HCT116 (cell line): ENCODE data around the gene PMF1. TPM values are rescaled to one million over a fixed set of nuclear protein-coding genes. Genes with fewer than 3 reads are reported as not detected.

Experiments
- ATAC-seq: fragments of 200-7000 bp; cut with Tn5 transposase; 2 replicates; pipeline ENCODE4 v1.9.1; 2020; ENCODE audit warnings: mild to moderate bottlenecking, moderate library complexity
- BruUV-seq: library from RNA; stranded (reverse); fragments of 400-500 nt; replicated peaks from 2 replicates; lab custom pipeline; 2021; lab: Mats Ljungman, UMichigan
- CTCF ChIA-PET: fragments of 300-600 bp; sonication (Branson Sonifier 250); formaldehyde crosslinking; loops from one replicate; lab custom pipeline; 2021; ENCODE audit warnings: antibody characterized with exemption; lab: Charles Lee
- POLR2A ChIA-PET: fragments of 300-600, 350-600 bp; sonication (Branson Sonifier 250); formaldehyde crosslinking; loops from one replicate; lab custom pipeline; 2021; ENCODE audit warnings: antibody characterized with exemption; lab: Charles Lee
- RAD21 ChIA-PET, 2 experiments: fragments of 300-600 bp; sonication (Branson Sonifier 250); formaldehyde crosslinking; loops; one replicate each; lab custom pipeline; 2023; ENCODE audit warnings: low total read pairs in 2 of 2; ENCODE audit not compliant: uncharacterized antibody in 2 of 2, unreplicated experiment in 2 of 2, low non-redundant PET in 1 of 2; lab: Charles Lee
- DNase-seq: peaks from one replicate; pipeline ENCODE4 v3.0.0-alpha.2; 2010; ENCODE audit warnings: low read depth, low spot score
- H2AFZ ChIP-seq: fragments of 200-600 bp; shearing (Covaris generic), sonication (generic); 2 replicates; pipeline ENCODE4 v1.6.1; 2017; ENCODE audit warnings: low read depth, mixed run types, mixed read lengths, antibody characterized with exemption, low read length; ENCODE audit not compliant: poor library complexity, severe bottlenecking
- H3K27ac ChIP-seq: 2 replicates; pipeline ENCODE4 v1.5.1; 2012; ENCODE audit warnings: low read depth, low read length
- H3K27me3 ChIP-seq: fragments of 200-600 bp; sonication (generic); 2 replicates; pipeline ENCODE4 v1.6.1; 2016; ENCODE audit warnings: mixed run types, low read length, mixed read lengths; ENCODE audit not compliant: insufficient read depth
- H3K36me3 ChIP-seq, 2 experiments: fragments of 200-500 bp in 1 of 2; fragments of 200-600 bp in 1 of 2; sonication (Bioruptor generic) in 1 of 2; sonication (generic) in 1 of 2; 2 replicates each; pipeline versions ENCODE4 v1.5.1 to v1.6.1; 2014 to 2016; ENCODE audit warnings: low read length in 2 of 2, inconsistent platforms in 1 of 2, mixed read lengths in 1 of 2, mixed run types in 1 of 2; ENCODE audit not compliant: insufficient read depth in 2 of 2, control insufficient read depth in 1 of 2
- H3K4me1 ChIP-seq, 2 experiments: fragments of 200-600 bp in 1 of 2; sonication (generic) in 1 of 2; 2 replicates each; pipeline versions ENCODE4 v1.5.1 to v1.6.1; 2012 to 2017; ENCODE audit warnings: low read length in 2 of 2, inconsistent platforms in 1 of 2, mild to moderate bottlenecking in 1 of 2, mixed read lengths in 1 of 2, mixed run types in 1 of 2, moderate library complexity in 1 of 2; ENCODE audit not compliant: insufficient read depth in 2 of 2, control insufficient read depth in 1 of 2
- H3K4me2 ChIP-seq: fragments of 200-600 bp; sonication (generic); 2 replicates; pipeline ENCODE4 v1.6.1; 2017; ENCODE audit warnings: mixed run types, low read length, mixed read lengths
- H3K4me3 ChIP-seq, 2 experiments: fragments of 200-600 bp in 1 of 2; sonication (generic) in 1 of 2; replicated peaks in 1 of 2; 2 replicates each; pipeline ENCODE4 v1.5.1; 2011 to 2016; ENCODE audit warnings: low read length in 2 of 2, control low read depth in 1 of 2, low read depth in 1 of 2, mild to moderate bottlenecking in 1 of 2, mixed read lengths in 1 of 2, mixed run types in 1 of 2
- H3K79me2 ChIP-seq: fragments of 200-600 bp; sonication (generic); 2 replicates; pipeline ENCODE4 v1.6.1; 2017; ENCODE audit warnings: mild to moderate bottlenecking, mixed run types, low read length, moderate library complexity, mixed read lengths; ENCODE audit not compliant: insufficient read depth
- H3K9ac ChIP-seq: fragments of 200-600 bp; sonication (generic); 2 replicates; pipeline ENCODE4 v1.6.1; 2016; ENCODE audit warnings: low read length, mixed read lengths
- H3K9me2 ChIP-seq: fragments of 200-600 bp; sonication (generic), shearing (Covaris generic); 2 replicates; pipeline ENCODE4 v1.6.1; 2017; ENCODE audit warnings: mixed run types, mild to moderate bottlenecking, moderate library complexity; ENCODE audit not compliant: insufficient read depth
- H3K9me3 ChIP-seq, 2 experiments: fragments of 200-500 bp in 1 of 2; fragments of 200-600 bp in 1 of 2; sonication (Bioruptor generic) in 1 of 2; sonication (generic) in 1 of 2; 2 replicates each; pipeline ENCODE4 v1.6.1; 2014 to 2017; ENCODE audit warnings: low read length in 2 of 2, mixed read lengths in 2 of 2, inconsistent platforms in 1 of 2, low read depth in 1 of 2, mild to moderate bottlenecking in 1 of 2, mixed run types in 1 of 2, moderate library complexity in 1 of 2; ENCODE audit not compliant: control insufficient read depth in 1 of 2, insufficient read depth in 1 of 2
- H4K20me1 ChIP-seq: fragments of 200-600 bp; sonication (generic), shearing (Covaris generic); 2 replicates; pipeline ENCODE4 v1.6.1; 2017; ENCODE audit warnings: mixed run types, mild to moderate bottlenecking, moderate library complexity; ENCODE audit not compliant: insufficient read depth
- ATF3 ChIP-seq: IDR thresholded peaks from 2 replicates; pipeline ENCODE4 v1.6.1; 2012
- CEBPB ChIP-seq: IDR thresholded peaks from 2 replicates; pipeline ENCODE4 v1.6.1; 2012; ENCODE audit warnings: low read depth
- CTCF ChIP-seq, 3 experiments: fragments of 200-600 bp in 1 of 3; sonication (generic) in 1 of 3; IDR thresholded peaks in 2 of 3; conservative IDR thresholded peaks in 1 of 3; 2 replicates each; pipeline ENCODE4 v1.5.1; 2012 to 2017; ENCODE audit warnings: low read depth in 2 of 3, low read length in 2 of 3, antibody characterized with exemption in 1 of 3, borderline replicate concordance in 1 of 3, control low read depth in 1 of 3, mild to moderate bottlenecking in 1 of 3, mixed read lengths in 1 of 3, mixed run types in 1 of 3, moderate library complexity in 1 of 3; ENCODE audit not compliant: insufficient read depth in 1 of 3
- EGR1 ChIP-seq: IDR thresholded peaks from 2 replicates; pipeline ENCODE4 v1.6.1; 2012; ENCODE audit warnings: low read depth
- ELF1 ChIP-seq: IDR thresholded peaks from 2 replicates; pipeline ENCODE4 v1.6.1; 2012; ENCODE audit warnings: low read depth, borderline replicate concordance
- FOSL1 ChIP-seq: IDR thresholded peaks from 2 replicates; pipeline ENCODE4 v1.6.1; 2012; ENCODE audit warnings: low read depth
- MAX ChIP-seq: IDR thresholded peaks from 2 replicates; pipeline ENCODE4 v1.6.1; 2012
- POLR2A ChIP-seq: IDR thresholded peaks from 2 replicates; pipeline ENCODE4 v1.7.0; 2011; ENCODE audit warnings: borderline replicate concordance; ENCODE audit not compliant: insufficient read depth, insufficient read length; ENCODE audit errors: extremely low read depth
- POLR2AphosphoS5 ChIP-seq: IDR thresholded peaks from 2 replicates; pipeline ENCODE4 v1.6.1; 2011; ENCODE audit warnings: mild to moderate bottlenecking, low read depth, low read length, moderate library complexity
- RAD21 ChIP-seq: IDR thresholded peaks from 2 replicates; pipeline ENCODE4 v1.6.1; 2012; ENCODE audit warnings: low read depth, mild to moderate bottlenecking
- REST ChIP-seq: IDR thresholded peaks from 2 replicates; pipeline ENCODE4 v1.6.1; 2012; ENCODE audit warnings: low read depth
- SIN3A ChIP-seq: IDR thresholded peaks from 2 replicates; pipeline ENCODE4 v1.6.1; 2012; ENCODE audit warnings: low read depth
- SP1 ChIP-seq: IDR thresholded peaks from 2 replicates; pipeline ENCODE4 v1.6.1; 2012; ENCODE audit warnings: low read depth
- SRF ChIP-seq: IDR thresholded peaks from 2 replicates; pipeline ENCODE4 v1.6.1; 2012; ENCODE audit warnings: low read depth
- TCF7L2 ChIP-seq: IDR thresholded peaks from 2 replicates; pipeline ENCODE4 v1.7.0; 2011; ENCODE audit warnings: borderline replicate concordance, inconsistent platforms; ENCODE audit not compliant: insufficient read depth, insufficient read length; ENCODE audit errors: extremely low read depth
- YY1 ChIP-seq: IDR thresholded peaks from 2 replicates; pipeline ENCODE4 v1.6.1; 2011; ENCODE audit warnings: low read length, low read depth, moderate library complexity, mild to moderate bottlenecking; ENCODE audit not compliant: insufficient replicate concordance; ENCODE audit errors: extremely low read depth
- ZBTB33 ChIP-seq: IDR thresholded peaks from 2 replicates; pipeline ENCODE4 v1.6.1; 2011; ENCODE audit warnings: mild to moderate bottlenecking, low read length, moderate library complexity; ENCODE audit not compliant: insufficient replicate concordance; ENCODE audit errors: extremely low read depth
- ZFX ChIP-seq: fragments of 450-650 bp; IDR thresholded peaks from 2 replicates; pipeline ENCODE4 v1.6.1; 2017
- intact Hi-C: fragments of 100-400 bp; cut with micrococcal nuclease; formaldehyde crosslinking; loops from 2 replicates; pipeline ENCODE4 v1.10.0; 2022
- total RNA-seq: library from RNA; stranded (reverse); gene quantifications from one replicate; pipeline ENCODE4 v1.2.1, GENCODE V29; 2021; ENCODE audit not compliant: unreplicated experiment

Gene PMF1
- total RNA-seq, 1 experiment from 2014 or later: 52.6 TPM

- Histone ChIP-seq H3K4me1 (peaks cover 25 to 27% of the 10 kb centered on the region in 2 experiments), H3K9me3 (no peaks in the 10 kb centered on the region), H3K27ac (peak within 1 kb of the TSS; percentile 90), H4K20me1 (peaks cover 10% of the 10 kb centered on the region; the same call in 1 of the 2 replicates), H3K79me2 (peaks cover 58% of the 10 kb centered on the region), H3K4me3 (peak within 1 kb of the TSS; percentile 77 to 96), H3K4me2 (peak within 1 kb of the TSS; percentile 91), H3K27me3 (no peaks in the 10 kb centered on the region), H3K9me2 (no peaks in the 10 kb centered on the region), H3K9ac (peak within 1 kb of the TSS; percentile 98), H3K36me3 (peaks cover 16 to 27% of the 10 kb centered on the region in 2 experiments; a peak in 3 of 4 replicates), H2AFZ (no peak within 1 kb of the TSS)
- BruUV-seq: no TSS peak
- CTCF ChIA-PET: interaction anchor here (1.1 to 2.3 kb wide), 2 partner anchors 37 to 137 kb away, joined by 5 to 6 read pairs; no protein-coding TSS in a partner anchor
- RAD21 ChIA-PET: no interaction called here
- DNase-seq (peak; percentile 98), ATAC-seq (peak; percentile 92)
- intact Hi-C loops: loop anchor here (2.0 kb wide), 1 partner anchor 56 kb away; the partner anchor contains the start of genes CCT3 and TSACC
- POLR2A ChIA-PET: interaction anchor here (1.0 to 1.8 kb wide), 5 partner anchors 13 to 175 kb away, joined by 3 to 5 read pairs (median 4); partner anchors contain the start of genes GLMP and PMF1
- TF ChIP-seq REST (no peak), YY1 (peak; percentile 99), ELF1 (peak; percentile 90; the same call in 1 of the 2 replicates), POLR2A (peak; percentile 74), SRF (peak; percentile 67; the same call in 1 of the 2 replicates), ATF3 (no peak), SIN3A (peak; percentile 87), CEBPB (no peak), ZBTB33 (peak; percentile 100), CTCF (IDR thresholded peaks at IDR 0.05 in 2 of 3, conservative IDR thresholded peaks at IDR 0.05 in 1 of 3; ENCODE audit: borderline replicate concordance in 1 of 3, insufficient read depth in 1 of 3, low read depth in 2 of 3, low read length in 2 of 3) (no peak), SP1 (peak; percentile 84), ZFX (peak; percentile 38; the same call in 1 of the 2 replicates), FOSL1 (no peak), EGR1 (peak; percentile 82), TCF7L2 (peak; percentile 28), MAX (peak; percentile 93), POLR2AphosphoS5 (peak; percentile 90), RAD21 (no peak)
Observed at GRCh38 chr1:156282479-156283222, 69.8 kb downstream of the PMF1 start, which contains the start of gene SMG5. Gene SMG5, minus strand, starts transcription at chr1:156282825. Its CDS starts 145 bp downstream, at chr1:156282680.
